Mesenchymal stem cell (in vitro differentiated cells and primary cell): ENCODE results near the gene SEZ6.

Experiments used
- DNase-seq: peaks from one replicate; pipeline ENCODE4 v3.0.0-alpha.2; 2013
- H2AFZ ChIP-seq: one replicate; pipeline ENCODE4 v1.6.1; 2013; ENCODE audit warnings: low read depth, mild to moderate bottlenecking, control low read depth, inconsistent platforms, low read length, moderate library complexity
- H2AK5ac ChIP-seq: 2 replicates; pipeline ENCODE4 v1.6.1; 2013; ENCODE audit warnings: low read length, moderate library complexity, mild to moderate bottlenecking, inconsistent platforms; ENCODE audit not compliant: severe bottlenecking
- H2BK120ac ChIP-seq: one replicate; pipeline ENCODE4 v1.6.1; 2013; ENCODE audit warnings: low read depth, mild to moderate bottlenecking, inconsistent platforms, low read length, moderate library complexity
- H2BK12ac ChIP-seq, 2 experiments: one replicate each; pipeline ENCODE4 v1.6.1; 2013; ENCODE audit warnings: inconsistent platforms in 2 of 2, low read length in 2 of 2, mild to moderate bottlenecking in 2 of 2, moderate library complexity in 2 of 2, control low read depth in 1 of 2
- H2BK15ac ChIP-seq: one replicate; pipeline ENCODE4 v1.6.1; 2013; ENCODE audit warnings: mild to moderate bottlenecking, low read depth, inconsistent platforms; ENCODE audit not compliant: poor library complexity, severe bottlenecking
- H2BK5ac ChIP-seq: 2 replicates; pipeline ENCODE4 v1.6.1; 2013; ENCODE audit warnings: low read depth, mild to moderate bottlenecking, low read length, control low read depth, inconsistent platforms; ENCODE audit not compliant: poor library complexity, severe bottlenecking
- H3K14ac ChIP-seq, 2 experiments: one replicate each; pipeline ENCODE4 v1.6.1; 2013; ENCODE audit warnings: inconsistent platforms in 2 of 2, low read length in 2 of 2, control low read depth in 1 of 2, mild to moderate bottlenecking in 1 of 2, moderate library complexity in 1 of 2
- H3K18ac ChIP-seq, 2 experiments: one replicate each; pipeline ENCODE4 v1.6.1; 2013; ENCODE audit warnings: inconsistent platforms in 2 of 2, low read length in 2 of 2, control low read depth in 1 of 2, low read depth in 1 of 2, mild to moderate bottlenecking in 1 of 2
- H3K23ac ChIP-seq, 2 experiments: one replicate each; pipeline ENCODE4 v1.6.1; 2013; ENCODE audit warnings: inconsistent platforms in 2 of 2, low read length in 2 of 2, mild to moderate bottlenecking in 2 of 2, moderate library complexity in 2 of 2, control low read depth in 1 of 2
- H3K27ac ChIP-seq: 2 replicates; pipeline ENCODE4 v1.5.1; 2013; ENCODE audit warnings: mild to moderate bottlenecking, moderate library complexity, low read length, control low read depth, inconsistent platforms; ENCODE audit not compliant: poor library complexity, severe bottlenecking
- H3K27me3 ChIP-seq, 2 experiments: 2 replicates each; pipeline versions ENCODE4 v1.6.1 to v1.7.0; 2013; ENCODE audit warnings: low read length in 2 of 2, mild to moderate bottlenecking in 2 of 2, moderate library complexity in 2 of 2, control low read depth in 1 of 2, inconsistent platforms in 1 of 2; ENCODE audit not compliant: control insufficient read depth in 1 of 2, insufficient read depth in 1 of 2
- H3K36me3 ChIP-seq, 2 experiments: 2 replicates each; pipeline versions ENCODE4 v1.6.1 to v1.7.0; 2013; ENCODE audit warnings: low read length in 2 of 2, control low read depth in 1 of 2, inconsistent platforms in 1 of 2, low read depth in 1 of 2, mild to moderate bottlenecking in 1 of 2; ENCODE audit not compliant: insufficient read depth in 2 of 2, control insufficient read depth in 1 of 2
- H3K4ac ChIP-seq, 2 experiments: one replicate each; pipeline ENCODE4 v1.6.1; 2013; ENCODE audit warnings: inconsistent platforms in 2 of 2, low read length in 2 of 2, mild to moderate bottlenecking in 2 of 2, moderate library complexity in 2 of 2, control low read depth in 1 of 2, low read depth in 1 of 2
- H3K4me1 ChIP-seq: 2 replicates; pipeline ENCODE4 v1.6.1; 2013; ENCODE audit warnings: low read depth, low read length, control low read depth; ENCODE audit not compliant: control insufficient read depth, insufficient read depth
- H3K4me2 ChIP-seq: 2 replicates; pipeline ENCODE4 v1.6.1; 2013; ENCODE audit warnings: low read length, mild to moderate bottlenecking, inconsistent platforms; ENCODE audit not compliant: poor library complexity, severe bottlenecking
- H3K4me3 ChIP-seq, 2 experiments: 2 replicates each; pipeline versions ENCODE4 v1.5.1 to v1.7.0; 2013; ENCODE audit warnings: low read length in 2 of 2, mild to moderate bottlenecking in 2 of 2, control low read depth in 1 of 2, low read depth in 1 of 2; ENCODE audit not compliant: insufficient read depth in 1 of 2
- H3K79me1 ChIP-seq: replicated peaks from 2 replicates; pipeline ENCODE4 v1.6.1; 2013; ENCODE audit warnings: mild to moderate bottlenecking, control low read depth, low read length, inconsistent platforms; ENCODE audit not compliant: poor library complexity, severe bottlenecking
- H3K9ac ChIP-seq: 2 replicates; pipeline ENCODE4 v1.7.0; 2013; ENCODE audit warnings: mild to moderate bottlenecking, low read length, moderate library complexity
- H3K9me3 ChIP-seq: 2 replicates; pipeline ENCODE4 v1.7.0; 2013; ENCODE audit warnings: mild to moderate bottlenecking, low read length; ENCODE audit not compliant: control insufficient read depth
- H4K8ac ChIP-seq: one replicate; pipeline ENCODE4 v1.6.1; 2013; ENCODE audit warnings: inconsistent platforms, mild to moderate bottlenecking, low read length, moderate library complexity
- H4K91ac ChIP-seq: one replicate; pipeline ENCODE4 v1.6.1; 2013; ENCODE audit warnings: mild to moderate bottlenecking, low read length, inconsistent platforms
- WGBS: methylation state at CpG from one replicate; pipeline ENCODE4 v1.1.7; 2013; ENCODE audit warnings: mixed read lengths; 5-methylcytosine and 5-hydroxymethylcytosine counted together

Gene SEZ6

GRCh38 chr17:28973425-28973824 is 32.4 kb downstream of the SEZ6 start:
- Histone ChIP-seq H2BK120ac (no peak overlapping the region), H3K9me3 (no peaks in the 10 kb centered on the region), H3K27me3 (peaks cover 78 to 99% of the 10 kb centered on the region in 2 experiments), H2BK15ac (no peak overlapping the region), H3K4me1 (peaks cover 9% of the 10 kb centered on the region), H2BK5ac (no peak overlapping the region), H2BK12ac (no peak overlapping the region), H4K91ac (no peak overlapping the region), H3K4me2 (no peak overlapping the region), H2AK5ac (no peak overlapping the region), H3K4ac (no peak overlapping the region), H3K4me3 (no peak overlapping the region), H3K36me3 (no peaks in the 10 kb centered on the region), H3K79me1 (no peaks in the 10 kb centered on the region), H3K9ac (no peak overlapping the region), H3K18ac (no peak overlapping the region), H2AFZ (no peak overlapping the region), H4K8ac (no peak overlapping the region), H3K23ac (no peak overlapping the region), H3K14ac (no peak overlapping the region), H3K27ac (no peak overlapping the region)
- WGBS: 32% methylated on average over 2 of the region's 2 CpGs
- DNase-seq: peak; percentile 49

GRCh38 chr17:28972437-28972836 is 33.4 kb downstream of the SEZ6 start:
- no peaks in the 10 kb centered on the region for H3K79me1 ChIP-seq
- H3K4me3 ChIP-seq: no peak overlapping the region
- H3K27me3 ChIP-seq: peaks cover 74 to 99% of the 10 kb centered on the region in 2 experiments
- no peak overlapping the region for H2AK5ac ChIP-seq
- DNase-seq: no peak
- H3K36me3 ChIP-seq: no peaks in the 10 kb centered on the region
- 74% methylated on average over 10 of the region's 10 CpGs for WGBS
- H2BK5ac ChIP-seq: no peak overlapping the region
- H4K91ac ChIP-seq: no peak overlapping the region
- H3K27ac ChIP-seq: no peak overlapping the region
- no peak overlapping the region for H3K18ac ChIP-seq
- peaks cover 17% of the 10 kb centered on the region for H3K4me1 ChIP-seq
- no peak overlapping the region for H2BK120ac ChIP-seq
- no peaks in the 10 kb centered on the region for H3K9me3 ChIP-seq
- no peak overlapping the region for H3K4ac ChIP-seq
- no peak overlapping the region for H4K8ac ChIP-seq
- H3K9ac ChIP-seq: no peak overlapping the region
- no peak overlapping the region for H3K4me2 ChIP-seq
- H2BK15ac ChIP-seq: no peak overlapping the region
- no peak overlapping the region for H2BK12ac ChIP-seq
- H3K14ac ChIP-seq: no peak overlapping the region
- H2AFZ ChIP-seq: no peak overlapping the region
- H3K23ac ChIP-seq: no peak overlapping the region

- Histone ChIP-seq H3K36me3 (no peaks in the 10 kb centered on the region), H2BK5ac (no peak overlapping the region), H3K14ac (no peak overlapping the region), H2BK12ac (no peak overlapping the region), H2AFZ (no peak overlapping the region), H3K79me1 (no peaks in the 10 kb centered on the region), H3K4me1 (peaks cover 18% of the 10 kb centered on the region), H3K4me2 (no peak overlapping the region), H3K9ac (no peak overlapping the region), H4K8ac (no peak overlapping the region), H3K27me3 (peaks cover 70 to 96% of the 10 kb centered on the region in 2 experiments), H3K27ac (no peak overlapping the region), H2BK120ac (no peak overlapping the region), H4K91ac (no peak overlapping the region), H3K18ac (no peak overlapping the region), H3K4ac (no peak overlapping the region), H3K4me3 (no peak overlapping the region), H2AK5ac (no peak overlapping the region), H2BK15ac (no peak overlapping the region), H3K23ac (no peak overlapping the region), H3K9me3 (no peaks in the 10 kb centered on the region)
- no peak for DNase-seq
- WGBS: 87% methylated on average over 6 of the region's 6 CpGs
These were observed 35.0 kb downstream of the SEZ6 start for GRCh38 chr17:28970879-28971278.

GRCh38 chr17:28969706-28970393 is 36.0 kb downstream of the SEZ6 start:
- Histone ChIP-seq H3K27me3 (peaks cover 60 to 92% of the 10 kb centered on the region in 2 experiments), H3K36me3 (no peaks in the 10 kb centered on the region), H3K4me2 (no peak overlapping the region), H3K79me1 (no peaks in the 10 kb centered on the region), H2BK5ac (no peak overlapping the region), H3K4ac (no peak overlapping the region), H3K23ac (no peak overlapping the region), H3K4me1 (peaks cover 18% of the 10 kb centered on the region), H3K14ac (no peak overlapping the region), H2AFZ (no peak overlapping the region), H3K27ac (no peak overlapping the region), H2AK5ac (no peak overlapping the region), H2BK120ac (no peak overlapping the region), H2BK15ac (no peak overlapping the region), H2BK12ac (no peak overlapping the region), H3K9ac (no peak overlapping the region), H3K4me3 (no peak overlapping the region), H3K9me3 (no peaks in the 10 kb centered on the region), H4K8ac (no peak overlapping the region), H4K91ac (no peak overlapping the region), H3K18ac (no peak overlapping the region)
- WGBS: 74% methylated on average over 12 of the region's 12 CpGs
- no peak for DNase-seq
